AG08396 (cell line): ENCODE measurements around the gene WDPCP.
"Not testable (repeated sequence)": the region's sequence is repeated elsewhere in the genome, so short reads cannot be mapped to it uniquely, and the experiment has no call there.

Source experiments
- DNase-seq: peaks from one replicate; pipeline ENCODE4 v3.0.0; 2012; ENCODE audit warnings: low spot score, mixed read lengths

WDPCP gene

DNA sequence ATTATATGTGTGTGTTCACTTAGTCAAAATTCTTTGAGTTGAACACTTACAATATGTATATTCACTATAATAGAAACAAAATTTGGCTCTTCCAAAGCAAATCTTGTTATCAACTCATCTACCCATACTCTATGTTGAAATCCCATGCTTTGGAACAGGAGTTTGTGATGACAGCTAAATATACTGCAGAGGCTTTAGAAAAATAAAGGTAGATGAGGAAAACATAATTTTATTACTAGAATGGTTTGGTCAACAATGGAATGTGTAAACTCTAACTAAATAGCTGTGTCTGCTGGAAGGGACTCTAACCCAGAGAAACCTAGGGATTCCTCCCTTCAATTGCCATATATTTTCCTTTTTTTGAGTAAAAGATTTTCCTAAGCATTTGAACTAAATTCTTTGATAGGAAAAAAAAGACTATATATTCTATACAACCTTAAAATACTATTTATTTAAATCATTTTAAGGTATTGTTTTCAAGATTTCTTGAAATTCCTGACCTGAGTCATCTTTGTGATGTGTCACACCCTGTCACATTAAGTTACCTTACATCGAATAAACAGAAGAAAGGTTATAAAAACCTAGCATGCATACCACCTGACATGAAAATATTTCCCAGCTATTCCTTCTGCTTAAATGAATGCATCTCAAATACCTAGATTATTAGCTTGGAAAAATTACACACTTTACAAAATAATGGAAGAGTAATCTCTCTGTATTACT is 362.2 kb downstream of the WDPCP start:
- no peak for DNase-seq

DNA sequence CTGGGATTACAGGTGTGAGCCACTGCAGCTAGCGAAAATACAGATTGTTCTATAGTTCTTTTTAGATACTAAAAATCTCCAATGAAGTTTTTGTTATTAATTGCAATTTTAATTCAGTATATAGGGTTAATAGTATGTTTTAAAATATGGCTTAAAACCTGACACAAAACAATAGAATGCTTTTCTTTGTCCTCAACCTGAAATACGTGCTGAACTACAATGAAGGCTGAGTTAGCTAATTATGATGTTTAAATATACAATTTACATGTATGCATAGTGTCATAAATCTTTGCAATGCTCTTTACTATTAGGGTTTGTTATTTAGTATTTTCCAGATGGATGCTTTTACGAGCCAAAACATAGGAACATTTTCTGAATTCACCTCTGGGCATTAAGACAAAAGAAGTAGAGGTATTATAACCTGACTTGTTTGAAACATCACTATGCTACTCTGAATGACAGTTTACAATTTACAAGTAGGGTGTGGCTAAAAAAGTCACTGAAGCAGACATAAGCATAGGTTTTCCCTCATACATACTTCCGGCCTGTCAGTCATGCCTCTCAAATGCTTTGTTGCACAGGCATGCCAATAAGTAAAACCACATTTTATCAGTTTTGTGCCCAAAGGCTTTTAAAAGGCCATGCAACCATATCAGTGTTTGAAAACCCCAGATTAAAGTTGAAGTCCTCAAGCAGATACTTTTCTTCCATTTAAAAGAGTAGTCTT is 369.3 kb downstream of the WDPCP start:
- DNase-seq: no peak

- no peak for DNase-seq
These were observed 393.0 kb downstream of the WDPCP start for GRCh38 chr2:63195310-63195709.

DNA sequence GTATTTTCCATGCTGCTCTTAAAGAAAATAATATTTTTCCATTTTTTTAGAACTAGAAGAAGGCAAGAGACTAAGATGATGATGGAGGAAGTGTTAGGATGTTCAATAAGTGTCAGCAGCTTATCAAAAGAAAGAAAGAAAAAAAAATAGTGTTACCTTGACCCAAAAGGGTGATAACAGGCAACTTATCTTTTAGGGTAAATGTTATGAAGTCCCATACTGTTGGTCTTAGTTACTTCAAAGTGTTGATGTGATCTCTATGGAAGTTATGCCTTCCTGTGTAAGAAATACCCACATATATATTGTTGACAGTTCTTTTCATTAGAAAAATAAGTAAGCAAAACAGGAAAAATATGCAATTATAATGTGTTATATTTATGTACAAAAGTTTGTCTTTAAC is 394.1 kb downstream of the WDPCP start:
- DNase-seq: no peak

DNA sequence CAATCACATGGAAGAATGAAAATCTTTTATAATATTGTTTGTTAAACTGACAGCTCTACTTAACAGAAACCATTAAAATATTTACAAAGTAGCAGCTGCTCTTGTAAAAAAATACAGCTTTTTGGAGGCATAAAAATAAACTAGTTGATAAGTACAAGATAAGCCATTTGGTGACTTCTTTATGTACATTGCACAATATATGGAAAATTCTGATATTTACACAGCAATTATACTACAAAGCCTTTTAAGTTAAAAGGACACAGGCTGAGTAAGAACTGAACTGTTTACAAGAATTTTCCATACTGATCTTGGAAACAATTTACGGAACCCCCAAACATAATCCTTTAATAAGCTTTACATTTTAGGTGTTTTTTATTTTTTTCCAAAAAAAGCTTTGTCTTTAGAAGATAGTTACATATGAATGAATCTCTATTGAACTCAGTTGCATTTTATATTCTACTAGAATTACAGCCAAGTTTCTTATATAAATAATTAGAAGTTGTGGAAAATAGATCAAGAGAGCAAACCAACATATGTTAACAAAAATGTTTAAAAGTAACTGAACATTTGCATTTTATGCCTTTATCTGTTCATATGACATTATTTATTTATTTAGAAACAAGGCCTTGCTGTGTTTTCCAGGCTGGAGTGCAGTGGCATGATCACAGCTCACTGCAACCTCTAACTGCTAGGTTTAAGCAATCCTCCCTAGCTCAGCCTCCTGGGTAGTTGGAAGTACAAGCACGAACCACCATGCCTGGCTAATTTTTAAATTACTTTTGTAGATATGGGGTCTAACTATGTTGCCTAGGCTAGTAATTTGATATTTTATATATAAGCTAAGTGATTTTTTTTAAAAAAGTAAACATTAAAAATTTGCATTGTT is 395.1 kb downstream of the WDPCP start:
- no peak for DNase-seq

DNA sequence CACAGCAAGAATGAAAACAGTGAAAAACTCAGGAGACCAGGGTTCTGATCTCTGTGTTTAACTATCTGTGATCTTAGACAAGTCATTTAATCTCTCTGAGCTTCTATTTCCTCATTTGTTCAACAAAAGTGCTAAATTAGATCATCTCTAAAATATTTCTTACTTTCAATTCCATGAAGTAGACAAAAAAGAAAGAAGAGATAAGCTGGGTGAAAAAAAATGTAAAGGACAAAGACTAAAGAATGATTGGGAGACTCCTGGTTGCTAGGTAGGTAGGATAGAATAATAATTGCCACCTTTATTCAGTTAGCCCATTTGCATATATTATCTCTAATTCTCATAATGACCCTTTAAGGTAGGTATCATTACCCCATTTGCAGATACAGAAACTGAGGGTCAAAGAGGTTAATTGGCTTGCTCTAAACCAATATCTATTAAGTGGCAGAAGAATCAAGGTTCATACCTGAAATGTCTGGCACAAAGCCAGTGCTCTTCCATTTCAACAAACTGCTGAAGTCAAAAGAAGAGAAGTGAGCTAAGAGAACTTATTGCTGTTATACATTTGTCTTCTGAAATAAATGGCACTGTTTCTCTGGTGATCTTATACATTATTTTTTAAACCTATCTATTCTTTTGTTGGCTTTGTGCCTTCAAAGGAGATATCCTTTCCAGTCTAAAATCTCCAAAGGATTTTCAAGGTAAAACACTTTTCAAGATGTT is 395.9 kb downstream of the WDPCP start:
- DNase-seq: no peak

DNA sequence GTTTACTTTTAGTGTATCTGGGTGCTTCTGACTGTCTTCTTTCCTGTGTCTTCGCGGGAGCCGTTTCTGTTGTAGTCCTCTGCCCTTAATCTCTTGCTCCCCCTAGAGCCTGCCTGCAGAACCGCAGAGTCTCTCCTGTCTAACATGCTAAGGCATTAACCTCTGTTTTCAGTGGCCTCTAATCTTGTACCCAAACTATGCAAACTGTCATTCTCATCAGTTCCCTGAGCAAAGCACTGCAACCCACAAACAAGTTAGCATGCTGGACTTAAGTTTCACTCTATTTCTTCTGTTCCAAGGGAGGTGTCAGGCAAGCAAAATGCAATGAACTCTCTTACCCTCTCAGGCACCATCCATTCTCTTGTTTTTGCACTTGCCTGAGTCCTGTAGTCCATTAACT is 399.3 kb downstream of the WDPCP start:
- DNase-seq: peak; percentile 48

DNA sequence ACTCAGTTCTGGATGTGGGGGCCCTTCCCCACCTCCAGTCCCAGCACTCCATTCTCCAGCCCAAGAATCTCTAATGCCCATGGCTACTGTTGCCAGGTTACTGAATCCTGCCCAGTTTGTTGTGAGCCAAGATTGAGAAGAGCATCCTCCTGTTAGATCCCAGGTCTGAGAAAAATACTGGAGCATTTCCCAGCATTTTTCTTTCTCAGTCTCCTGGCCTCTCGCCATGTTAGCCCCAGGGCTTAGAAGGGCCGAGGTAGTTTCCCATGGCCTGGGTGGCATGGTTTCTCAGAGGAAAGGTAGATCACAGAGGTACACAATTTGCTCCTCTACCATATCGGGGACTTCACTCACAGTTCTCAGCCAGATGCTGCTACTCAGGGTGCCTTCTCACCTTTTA is 401.9 kb downstream of the WDPCP start:
- DNase-seq: no peak

- no peak for DNase-seq
These were observed 425.0 kb downstream of the WDPCP start for GRCh38 chr2:63163161-63163820.

DNA sequence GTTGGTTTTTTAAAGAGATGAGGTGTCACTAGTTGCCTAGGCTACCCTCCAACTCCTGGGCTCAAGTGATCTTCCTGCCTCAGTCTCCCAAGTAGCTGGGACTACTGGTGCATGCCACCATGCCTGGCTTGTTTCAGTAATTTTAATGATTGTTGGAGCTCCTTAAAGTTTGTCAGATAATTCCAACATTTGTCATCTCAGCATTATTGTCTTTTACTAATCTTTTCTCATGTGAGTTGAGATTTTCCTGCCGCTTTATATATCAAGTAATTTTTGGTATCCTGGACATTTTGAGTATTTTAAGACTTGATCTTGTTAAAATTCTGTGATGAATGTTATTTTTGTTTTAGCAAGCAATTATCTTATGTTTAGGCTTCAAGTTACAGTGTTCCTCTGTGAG is 429.0 kb downstream of the WDPCP start:
- DNase-seq: no peak

DNA sequence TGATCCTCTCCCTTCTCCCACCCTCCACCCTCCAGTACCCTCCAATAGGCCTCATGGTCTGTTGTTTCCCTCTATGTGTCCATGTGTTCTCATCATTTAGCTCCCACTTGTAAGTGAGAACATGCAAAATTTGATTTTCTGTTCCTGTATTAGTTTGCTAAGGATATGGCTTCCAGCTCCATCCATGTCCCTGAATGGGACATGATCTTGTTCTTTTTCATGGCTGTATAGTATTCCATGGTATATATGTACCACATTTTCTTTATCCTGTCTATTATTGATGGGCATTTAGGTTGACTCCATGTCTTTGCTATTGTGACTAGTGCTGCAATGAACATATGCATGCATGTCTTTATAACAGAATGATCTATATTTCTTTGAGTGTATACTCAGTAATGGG is 451.6 kb downstream of the WDPCP start:
- not testable (repeated sequence) for DNase-seq

GRCh38 chr2:63132020-63132419 is 456.3 kb downstream of the WDPCP start:
- DNase-seq: no peak

- no peak for DNase-seq
These were observed 457.1 kb downstream of the WDPCP start for GRCh38 chr2:63131196-63131595.

DNA sequence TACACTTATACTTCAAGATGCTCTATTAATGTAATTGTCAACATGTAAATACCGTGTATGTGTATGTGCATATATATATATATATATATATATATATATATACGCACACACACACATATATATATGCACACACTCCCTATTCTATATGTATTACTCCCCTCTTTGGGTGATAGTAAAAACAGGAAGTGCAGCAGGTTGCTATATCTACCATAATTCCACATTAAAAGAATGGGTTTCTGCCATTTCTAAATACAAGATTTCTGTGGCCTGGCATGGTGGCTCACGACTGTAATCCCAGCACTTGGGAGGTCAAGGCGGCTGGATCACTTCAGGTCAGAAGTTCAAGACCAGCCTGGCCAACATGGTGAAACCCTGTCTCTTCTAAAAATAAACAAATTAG is 460.7 kb downstream of the WDPCP start:
- no peak for DNase-seq

- DNase-seq: no peak
These were observed 463.4 kb downstream of the WDPCP start for GRCh38 chr2:63124850-63125249.

DNA sequence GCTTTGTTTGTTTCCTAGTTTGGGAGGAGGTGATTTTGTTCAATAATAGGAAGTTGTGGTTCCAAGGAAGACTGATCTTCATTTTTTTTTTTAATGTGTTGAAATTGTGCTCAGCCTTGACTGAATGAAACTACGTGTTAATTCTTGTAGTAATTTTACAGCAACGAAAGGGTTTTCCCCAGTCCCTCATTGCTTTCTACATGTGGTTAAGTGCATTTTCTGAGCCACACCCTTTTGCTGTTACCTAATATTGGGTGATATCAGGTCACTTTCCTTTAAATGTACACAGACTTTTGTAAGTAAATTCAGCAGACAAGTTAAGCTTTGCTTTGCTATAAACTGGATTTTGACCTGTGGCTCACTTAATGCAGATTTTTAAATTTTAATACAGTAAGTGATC is 464.1 kb downstream of the WDPCP start:
- DNase-seq: no peak

GRCh38 chr2:63122921-63123320 is 465.4 kb downstream of the WDPCP start:
- DNase-seq: no peak

GRCh38 chr2:63121055-63121834 is 467.0 kb downstream of the WDPCP start:
- no peak for DNase-seq

DNA sequence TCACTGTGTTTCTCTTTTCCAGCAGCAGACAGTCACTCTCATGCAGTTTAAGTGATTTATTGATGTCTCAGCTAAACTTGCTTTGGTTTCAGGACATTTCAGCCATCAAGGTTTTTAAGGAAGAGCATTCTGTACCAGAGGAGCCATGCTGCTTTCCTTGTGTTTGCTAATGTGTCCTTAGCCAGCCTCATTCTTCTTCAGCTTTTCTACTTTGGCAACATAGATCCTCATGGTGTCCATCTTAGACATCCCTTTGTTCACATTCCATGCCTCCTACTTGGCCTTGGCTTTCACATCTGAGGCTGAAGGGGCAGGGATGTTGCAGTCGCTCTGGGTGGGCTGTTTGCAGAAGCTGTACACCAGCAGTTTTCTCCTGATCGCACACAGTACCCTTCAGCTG is 469.5 kb downstream of the WDPCP start:
- no peak for DNase-seq

GRCh38 chr2:63104482-63104881 is 483.8 kb downstream of the WDPCP start:
- no peak for DNase-seq

DNA sequence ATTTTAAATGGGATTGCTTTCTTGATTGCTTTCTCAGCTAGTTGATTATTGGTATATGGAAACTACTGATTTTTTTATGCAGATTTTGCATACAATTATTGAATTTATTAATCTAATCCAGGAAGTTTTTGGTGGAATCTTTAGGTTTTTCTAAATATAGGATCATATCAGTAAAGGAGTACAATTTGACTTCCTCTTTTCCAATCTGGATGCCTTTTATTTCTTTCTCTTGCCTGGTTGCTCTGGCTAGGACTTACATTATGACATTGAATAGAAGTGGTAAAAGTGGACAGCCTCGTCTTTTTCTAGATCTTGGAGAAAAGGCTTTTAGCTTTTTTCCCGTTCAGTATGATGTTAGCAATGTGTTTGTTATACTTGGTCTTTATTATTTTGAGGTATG is 486.3 kb downstream of the WDPCP start:
- DNase-seq: no peak
